BLaER1 (cell line): ENCODE results near the gene S100PBP.

Source experiments
- H3K27ac ChIP-seq: shearing (Covaris generic); formaldehyde crosslinking; 2 replicates; pipeline ENCODE4 v1.8.1; 2022
- H3K27me3 ChIP-seq: shearing (Covaris generic); formaldehyde crosslinking; 2 replicates; pipeline ENCODE4 v1.8.1; 2022
- H3K36me3 ChIP-seq: shearing (Covaris generic); formaldehyde crosslinking; 2 replicates; pipeline ENCODE4 v1.8.1; 2022
- H3K4me1 ChIP-seq: shearing (Covaris generic); formaldehyde crosslinking; 2 replicates; pipeline ENCODE4 v1.8.1; 2022
- H3K4me2 ChIP-seq: shearing (Covaris generic); formaldehyde crosslinking; 2 replicates; pipeline ENCODE4 v1.8.1; 2022
- H3K4me3 ChIP-seq: shearing (Covaris generic); formaldehyde crosslinking; 2 replicates; pipeline ENCODE4 v1.8.1; 2022
- H3K9ac ChIP-seq: shearing (Covaris generic); formaldehyde crosslinking; 2 replicates; pipeline ENCODE4 v1.8.1; 2022
- H3K9me3 ChIP-seq: shearing (Covaris generic); formaldehyde crosslinking; 2 replicates; pipeline ENCODE4 v1.8.1; 2022
- H4K20me1 ChIP-seq: shearing (Covaris generic); formaldehyde crosslinking; 2 replicates; pipeline ENCODE4 v1.8.1; 2022
- Cebpa-rat ChIP-seq: shearing (Covaris generic); IDR thresholded peaks from 2 replicates; pipeline ENCODE4 v1.8.1; 2022

S100PBP gene

GRCh38 chr1:32773018-32773763 is 44.3 kb upstream of the S100PBP start:
- H3K9ac ChIP-seq, result no peak overlapping the region
- H4K20me1 ChIP-seq, result peaks cover 52% of the 10 kb centered on the region
- no peaks in the 10 kb centered on the region for H3K27me3 ChIP-seq
- no peak for TF ChIP-seq Cebpa-rat
- H3K4me2 ChIP-seq, result peak overlapping the region; percentile 89
- no peak overlapping the region for H3K4me3 ChIP-seq
- H3K4me1 ChIP-seq, result peaks cover 57% of the 10 kb centered on the region
- no peaks in the 10 kb centered on the region for H3K9me3 ChIP-seq
- H3K36me3 ChIP-seq, result peaks cover 51% of the 10 kb centered on the region
- H3K27ac ChIP-seq, result no peak overlapping the region

GRCh38 chr1:32773764-32774463 is 43.5 kb upstream of the S100PBP start:
- H3K4me3 ChIP-seq, result no peak overlapping the region
- TF ChIP-seq Cebpa-rat, result no peak
- H3K9ac ChIP-seq, result no peak overlapping the region
- peaks cover 59% of the 10 kb centered on the region for H3K36me3 ChIP-seq
- H3K27ac ChIP-seq, result no peak overlapping the region
- H4K20me1 ChIP-seq, result peaks cover 56% of the 10 kb centered on the region
- H3K4me2 ChIP-seq, result no peak overlapping the region
- peaks cover 57% of the 10 kb centered on the region for H3K4me1 ChIP-seq
- no peaks in the 10 kb centered on the region for H3K9me3 ChIP-seq
- H3K27me3 ChIP-seq, result no peaks in the 10 kb centered on the region

GRCh38 chr1:32774464-32774808 is 43.0 kb upstream of the S100PBP start:
- Histone ChIP-seq H3K4me3 (no peak overlapping the region), H4K20me1 (peaks cover 61% of the 10 kb centered on the region), H3K4me1 (peaks cover 55% of the 10 kb centered on the region), H3K9ac (no peak overlapping the region), H3K9me3 (no peaks in the 10 kb centered on the region), H3K27ac (no peak overlapping the region), H3K27me3 (no peaks in the 10 kb centered on the region), H3K36me3 (peaks cover 64% of the 10 kb centered on the region), H3K4me2 (no peak overlapping the region)
- no peak for TF ChIP-seq Cebpa-rat

- Histone ChIP-seq H3K4me1 (peaks cover 48% of the 10 kb centered on the region), H3K27me3 (no peaks in the 10 kb centered on the region), H3K4me3 (no peak overlapping the region), H3K27ac (no peak overlapping the region), H3K9ac (no peak overlapping the region), H4K20me1 (peaks cover 68% of the 10 kb centered on the region), H3K4me2 (no peak overlapping the region), H3K9me3 (no peaks in the 10 kb centered on the region), H3K36me3 (peaks cover 70% of the 10 kb centered on the region)
- TF ChIP-seq Cebpa-rat, result no peak
Observed at GRCh38 chr1:32774950-32775634, 42.4 kb upstream of the S100PBP start.

GRCh38 chr1:32775640-32776337 is 41.7 kb upstream of the S100PBP start:
- Histone ChIP-seq H3K36me3 (peaks cover 77% of the 10 kb centered on the region), H3K4me1 (peaks cover 41% of the 10 kb centered on the region), H3K4me2 (no peak overlapping the region), H3K27me3 (no peaks in the 10 kb centered on the region), H4K20me1 (peaks cover 70% of the 10 kb centered on the region), H3K9me3 (no peaks in the 10 kb centered on the region), H3K27ac (no peak overlapping the region), H3K9ac (no peak overlapping the region), H3K4me3 (no peak overlapping the region)
- no peak for TF ChIP-seq Cebpa-rat

- H3K9me3 ChIP-seq, result no peaks in the 10 kb centered on the region
- no peak overlapping the region for H3K4me3 ChIP-seq
- H3K4me1 ChIP-seq, result peaks cover 12% of the 10 kb centered on the region
- H4K20me1 ChIP-seq, result peaks cover 70% of the 10 kb centered on the region
- no peak overlapping the region for H3K4me2 ChIP-seq
- no peak for TF ChIP-seq Cebpa-rat
- no peaks in the 10 kb centered on the region for H3K27me3 ChIP-seq
- peaks cover 100% of the 10 kb centered on the region for H3K36me3 ChIP-seq
- no peak overlapping the region for H3K9ac ChIP-seq
- H3K27ac ChIP-seq, result no peak overlapping the region
Observed at GRCh38 chr1:32779242-32779641, 38.2 kb upstream of the S100PBP start.

- H3K4me1 ChIP-seq, result peaks cover 8% of the 10 kb centered on the region
- H3K9me3 ChIP-seq, result no peaks in the 10 kb centered on the region
- no peak overlapping the region for H3K4me3 ChIP-seq
- no peak overlapping the region for H3K4me2 ChIP-seq
- H3K27me3 ChIP-seq, result no peaks in the 10 kb centered on the region
- TF ChIP-seq Cebpa-rat, result no peak
- H3K27ac ChIP-seq, result no peak overlapping the region
- H3K36me3 ChIP-seq, result peaks cover 100% of the 10 kb centered on the region
- peaks cover 70% of the 10 kb centered on the region for H4K20me1 ChIP-seq
- H3K9ac ChIP-seq, result 0 out of 2 replicates have a peak overlapping the region, but pooled peaks have one; percentile 6
Observed at GRCh38 chr1:32780005-32780404, 37.4 kb upstream of the S100PBP start.

- 0 out of 2 replicates have a peak overlapping the region, but pooled peaks have one; percentile 6 for H3K9ac ChIP-seq
- peaks cover 65% of the 10 kb centered on the region for H4K20me1 ChIP-seq
- peaks cover 3% of the 10 kb centered on the region for H3K4me1 ChIP-seq
- no peak for TF ChIP-seq Cebpa-rat
- H3K4me3 ChIP-seq, result no peak overlapping the region
- no peak overlapping the region for H3K4me2 ChIP-seq
- H3K27me3 ChIP-seq, result no peaks in the 10 kb centered on the region
- H3K36me3 ChIP-seq, result peaks cover 100% of the 10 kb centered on the region
- no peak overlapping the region for H3K27ac ChIP-seq
- no peaks in the 10 kb centered on the region for H3K9me3 ChIP-seq
Observed at GRCh38 chr1:32780628-32781234, 36.7 kb upstream of the S100PBP start.

- no peak overlapping the region for H3K4me3 ChIP-seq
- H3K36me3 ChIP-seq, result peaks cover 100% of the 10 kb centered on the region
- H3K9me3 ChIP-seq, result no peaks in the 10 kb centered on the region
- TF ChIP-seq Cebpa-rat, result no peak
- no peak overlapping the region for H3K27ac ChIP-seq
- H4K20me1 ChIP-seq, result peaks cover 71% of the 10 kb centered on the region
- no peaks in the 10 kb centered on the region for H3K4me1 ChIP-seq
- no peaks in the 10 kb centered on the region for H3K27me3 ChIP-seq
- H3K9ac ChIP-seq, result no peak overlapping the region
- H3K4me2 ChIP-seq, result no peak overlapping the region
Observed at GRCh38 chr1:32782086-32782485, 35.4 kb upstream of the S100PBP start.
